ENCODE data around the gene SAMD10.

DNA sequence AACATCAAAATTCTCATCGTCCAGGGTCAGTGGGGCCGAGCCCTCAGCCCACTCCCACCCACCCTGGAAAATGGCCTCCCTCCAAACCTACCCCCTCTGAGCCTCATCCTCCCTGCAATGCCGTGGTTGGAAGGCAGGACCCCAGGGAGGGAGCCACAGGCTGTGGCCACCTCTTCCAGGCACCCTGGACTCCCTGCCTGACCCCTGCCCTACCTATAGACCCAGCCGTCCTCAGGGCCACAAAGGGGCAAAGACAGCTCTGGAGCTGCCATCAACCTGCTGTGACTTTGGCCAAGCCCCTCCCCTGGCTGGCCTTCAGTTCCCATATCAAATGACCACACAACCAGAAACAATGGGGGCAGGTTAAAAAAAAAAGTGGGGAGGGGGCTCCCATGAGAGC lies 21.0 kb downstream of the SAMD10 start:
- TF ChIP-seq, protein P1, sequence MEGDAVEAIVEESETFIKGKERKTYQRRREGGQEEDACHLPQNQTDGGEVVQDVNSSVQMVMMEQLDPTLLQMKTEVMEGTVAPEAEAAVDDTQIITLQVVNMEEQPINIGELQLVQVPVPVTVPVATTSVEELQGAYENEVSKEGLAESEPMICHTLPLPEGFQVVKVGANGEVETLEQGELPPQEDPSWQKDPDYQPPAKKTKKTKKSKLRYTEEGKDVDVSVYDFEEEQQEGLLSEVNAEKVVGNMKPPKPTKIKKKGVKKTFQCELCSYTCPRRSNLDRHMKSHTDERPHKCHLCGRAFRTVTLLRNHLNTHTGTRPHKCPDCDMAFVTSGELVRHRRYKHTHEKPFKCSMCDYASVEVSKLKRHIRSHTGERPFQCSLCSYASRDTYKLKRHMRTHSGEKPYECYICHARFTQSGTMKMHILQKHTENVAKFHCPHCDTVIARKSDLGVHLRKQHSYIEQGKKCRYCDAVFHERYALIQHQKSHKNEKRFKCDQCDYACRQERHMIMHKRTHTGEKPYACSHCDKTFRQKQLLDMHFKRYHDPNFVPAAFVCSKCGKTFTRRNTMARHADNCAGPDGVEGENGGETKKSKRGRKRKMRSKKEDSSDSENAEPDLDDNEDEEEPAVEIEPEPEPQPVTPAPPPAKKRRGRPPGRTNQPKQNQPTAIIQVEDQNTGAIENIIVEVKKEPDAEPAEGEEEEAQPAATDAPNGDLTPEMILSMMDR (IDR thresholded peaks at IDR 0.05): no peak
- no peak for TF ChIP-seq POLR2A (IDR thresholded peaks at IDR 0.05)

Measured in adrenal gland (tissue), 5 donors.